ENCODE results near the gene KRT5. TPM values are rescaled to one million over a fixed set of nuclear protein-coding genes. Genes with fewer than 3 reads are reported as not detected.

Gene KRT5
- total and polyA plus RNA-seq, 2 of the 13 experiments (the other 11 are each of a cell fraction or from before 2014, with no cell fraction given), result 0.08 TPM; not detected in 1

DNA sequence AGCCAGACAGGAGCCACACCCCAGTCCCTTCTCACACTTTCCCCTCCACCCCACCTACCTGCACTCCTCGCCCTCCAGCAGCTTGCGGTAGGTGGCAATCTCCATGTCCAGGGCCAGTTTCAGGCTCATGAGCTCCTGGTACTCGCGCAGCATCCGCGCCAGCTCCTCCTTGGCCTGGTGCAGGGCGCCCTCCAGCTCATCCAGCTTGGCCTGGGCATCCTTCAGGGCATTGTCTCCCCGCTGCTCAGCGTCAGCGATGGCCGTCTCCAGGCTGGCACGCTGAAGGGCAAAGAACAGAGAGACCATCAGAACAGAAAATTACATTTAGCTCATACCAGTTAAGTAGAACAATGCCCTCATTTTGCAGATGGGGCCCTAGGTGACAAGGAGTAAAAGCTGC, 47.9 kb upstream of the KRT5 start:
- intact Hi-C loops (cut with micrococcal nuclease; ENCODE audit: unreplicated experiment), result no loop called here
- DNase-seq (ENCODE audit: low spot score) (no peak), FAIRE-seq (no peak), ATAC-seq (no peak)
- POLR2A ChIA-PET, result no interaction called here
- Histone ChIP-seq H4K20me1 (ENCODE audit: insufficient read depth, low read length) (no peaks in the 10 kb centered on the region), H3K27ac (ENCODE audit: extremely low read length, insufficient read depth, low read length) (no peak overlapping the region), H3K4me3 (replicated peaks in 1 of 3; ENCODE audit: insufficient read depth in 1 of 3, low read depth in 2 of 3, low read length in 3 of 3) (no peak overlapping the region), H2AFZ (ENCODE audit: low read length) (no peak overlapping the region), H3K36me3 (replicated peaks in 1 of 2; ENCODE audit: control insufficient read depth in 1 of 2, insufficient read depth in 2 of 2, low read length in 2 of 2) (no peaks in the 10 kb centered on the region), H3K9me3 (ENCODE audit: low read length) (no peaks in the 10 kb centered on the region), H3K4me1 (ENCODE audit: insufficient read depth, low read length) (no peaks in the 10 kb centered on the region), H3K9ac (ENCODE audit: insufficient read depth, low read depth, low read length) (no peak overlapping the region), H3K4me2 (ENCODE audit: low read depth, low read length) (no peak overlapping the region), H3K27me3 (ENCODE audit: control insufficient read depth in 1 of 2, insufficient read depth in 2 of 2, low read length in 2 of 2) (peaks cover 13 to 56% of the 10 kb centered on the region in 2 experiments; a peak in 4 of 5 replicates), H3K79me2 (ENCODE audit: insufficient read depth, low read length) (no peaks in the 10 kb centered on the region)
- in situ Hi-C loops (cut with HindIII; ENCODE audit: extremely low pct_ligation_motif_present, low pct_unique_long_range_greater_than_20kb), result no loop called here
- WGBS (ENCODE audit: low lambda C conversion rate), result 12% methylated on average over 11 of the region's 12 CpGs
- no TSS peak for BruUV-seq (replicated peaks)
- CTCF ChIA-PET (ENCODE audit: low intra/inter-chr PET ratio, low total read pairs), result no interaction called here
- TF ChIP-seq HIVEP1 (CRISPR knock-in tag; IDR thresholded peaks at IDR 0.05) (no peak), ZNF570 (CRISPR knock-in tag; IDR thresholded peaks at IDR 0.05; ENCODE audit: borderline replicate concordance) (no peak), POLR2AphosphoS2 (IDR thresholded peaks at IDR 0.05; ENCODE audit: low read depth, low read length) (no peak), ATAD3A (CRISPR knock-in tag; IDR thresholded peaks at IDR 0.05) (no peak), MED1 (CRISPR knock-in tag; IDR thresholded peaks at IDR 0.05) (no peak), TRIM24 (CRISPR knock-in tag; IDR thresholded peaks at IDR 0.05) (no peak), CC2D1A (CRISPR knock-in tag; IDR thresholded peaks at IDR 0.05) (no peak), TAF1 (CRISPR knock-in tag; IDR thresholded peaks at IDR 0.05) (no peak), KDM3A (CRISPR knock-in tag; IDR thresholded peaks at IDR 0.05; ENCODE audit: low read depth) (no peak), HNF4A (CRISPR knock-in tag; IDR thresholded peaks at IDR 0.05) (no peak), MIER3 (CRISPR knock-in tag; IDR thresholded peaks at IDR 0.05; ENCODE audit: borderline replicate concordance) (no peak), SSRP1 (CRISPR knock-in tag; IDR thresholded peaks at IDR 0.05) (no peak)

- FAIRE-seq (no peak), ATAC-seq (no peak), DNase-seq (ENCODE audit: low spot score) (no peak)
- Histone ChIP-seq H4K20me1 (ENCODE audit: insufficient read depth, low read length) (no peaks in the 10 kb centered on the region), H2AFZ (ENCODE audit: low read length) (no peak overlapping the region), H3K4me3 (replicated peaks in 1 of 3; ENCODE audit: insufficient read depth in 1 of 3, low read depth in 2 of 3, low read length in 3 of 3) (no peak overlapping the region), H3K4me1 (ENCODE audit: insufficient read depth, low read length) (no peaks in the 10 kb centered on the region), H3K9me3 (ENCODE audit: low read length) (no peaks in the 10 kb centered on the region), H3K36me3 (replicated peaks in 1 of 2; ENCODE audit: control insufficient read depth in 1 of 2, insufficient read depth in 2 of 2, low read length in 2 of 2) (no peaks in the 10 kb centered on the region), H3K4me2 (ENCODE audit: low read depth, low read length) (no peak overlapping the region), H3K79me2 (ENCODE audit: insufficient read depth, low read length) (no peaks in the 10 kb centered on the region), H3K27me3 (ENCODE audit: control insufficient read depth in 1 of 2, insufficient read depth in 2 of 2, low read length in 2 of 2) (peaks cover 13 to 47% of the 10 kb centered on the region in 2 experiments; a peak in 4 of 5 replicates), H3K27ac (ENCODE audit: extremely low read length, insufficient read depth, low read length) (no peak overlapping the region), H3K9ac (ENCODE audit: insufficient read depth, low read depth, low read length) (no peak overlapping the region)
- no TSS peak for BruUV-seq (replicated peaks)
- ChIA-PET POLR2A (no interaction called here), CTCF (ENCODE audit: low intra/inter-chr PET ratio, low total read pairs) (no interaction called here)
- WGBS (ENCODE audit: low lambda C conversion rate), result 0% methylated on average over 1 of the region's 8 CpGs
- intact Hi-C loops (cut with micrococcal nuclease; ENCODE audit: unreplicated experiment), result no loop called here
- in situ Hi-C loops (cut with HindIII; ENCODE audit: extremely low pct_ligation_motif_present, low pct_unique_long_range_greater_than_20kb), result no loop called here
- TF ChIP-seq PLRG1 (conservative IDR thresholded peaks at IDR 0.05) (no peak), ZBED4 (CRISPR knock-in tag; IDR thresholded peaks at IDR 0.05; ENCODE audit: borderline replicate concordance) (no peak), CENPBD1 (CRISPR knock-in tag; IDR thresholded peaks at IDR 0.05; ENCODE audit: borderline replicate concordance, low read depth) (no peak), THYN1 (CRISPR knock-in tag; IDR thresholded peaks at IDR 0.05; ENCODE audit: borderline replicate concordance, low read depth) (no peak)
- TF ChIP-seq, protein P1, sequence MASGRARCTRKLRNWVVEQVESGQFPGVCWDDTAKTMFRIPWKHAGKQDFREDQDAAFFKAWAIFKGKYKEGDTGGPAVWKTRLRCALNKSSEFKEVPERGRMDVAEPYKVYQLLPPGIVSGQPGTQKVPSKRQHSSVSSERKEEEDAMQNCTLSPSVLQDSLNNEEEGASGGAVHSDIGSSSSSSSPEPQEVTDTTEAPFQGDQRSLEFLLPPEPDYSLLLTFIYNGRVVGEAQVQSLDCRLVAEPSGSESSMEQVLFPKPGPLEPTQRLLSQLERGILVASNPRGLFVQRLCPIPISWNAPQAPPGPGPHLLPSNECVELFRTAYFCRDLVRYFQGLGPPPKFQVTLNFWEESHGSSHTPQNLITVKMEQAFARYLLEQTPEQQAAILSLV (CRISPR knock-in tag; IDR thresholded peaks at IDR 0.05; ENCODE audit: borderline replicate concordance), result no peak
These were observed 46.7 kb upstream of the KRT5 start for GRCh38 chr12:52566847-52567291.
